Activated gamma-delta T cell treated with anti-CD3 and anti-CD28 coated beads, Interleukin-2, amount 50 U/mL, for 16 hours (primary cell): Measurements from ENCODE around the gene PAQR7.
A peak's percentile ranks its signal among the peaks of the same experiment; 100 is the strongest.
"Not testable (repeated sequence)": the region's sequence is repeated elsewhere in the genome, so short reads cannot be mapped to it uniquely, and the experiment has no call there.

ENCODE experiments used
- DNase-seq: peaks from one replicate; pipeline ENCODE4 v3.0.0-alpha.2; 2020; ENCODE audit warnings: low read depth

Gene PAQR7

GRCh38 chr1:25844536-25845337 is 30.8 kb downstream of the PAQR7 start:
- DNase-seq, result no peak

- DNase-seq, result no peak
Measured at GRCh38 chr1:25843483-25843882, 32.0 kb downstream of the PAQR7 start.

- DNase-seq, result not testable (repeated sequence)
Measured at GRCh38 chr1:25839808-25840207, 35.7 kb downstream of the PAQR7 start.

- DNase-seq, result no peak
Measured at GRCh38 chr1:25837262-25837875, 38.1 kb downstream of the PAQR7 start.

- no peak for DNase-seq
Measured at GRCh38 chr1:25836695-25837094, 38.8 kb downstream of the PAQR7 start.

GRCh38 chr1:25834894-25835293 is 40.6 kb downstream of the PAQR7 start:
- no peak for DNase-seq

- no peak for DNase-seq
Measured at GRCh38 chr1:25833158-25833557, 42.4 kb downstream of the PAQR7 start.

GRCh38 chr1:25832336-25833037 is 43.0 kb downstream of the PAQR7 start:
- no peak for DNase-seq

GRCh38 chr1:25831569-25832196 is 43.8 kb downstream of the PAQR7 start:
- DNase-seq, result no peak

GRCh38 chr1:25829046-25829445 is 46.5 kb downstream of the PAQR7 start:
- DNase-seq, result no peak

GRCh38 chr1:25828491-25828890 is 47.0 kb downstream of the PAQR7 start:
- DNase-seq, result no peak

- DNase-seq, result no peak
Measured at GRCh38 chr1:25826571-25826970, 48.9 kb downstream of the PAQR7 start.

GRCh38 chr1:25825605-25826004 is 49.9 kb downstream of the PAQR7 start:
- no peak for DNase-seq

- no peak for DNase-seq
Measured at GRCh38 chr1:25821630-25822091, 53.8 kb downstream of the PAQR7 start.

- DNase-seq, result no peak
Measured at GRCh38 chr1:25821112-25821476, 54.4 kb downstream of the PAQR7 start.

- peak; percentile 54 for DNase-seq
Measured at GRCh38 chr1:25820247-25821111, 55.0 kb downstream of the PAQR7 start.

GRCh38 chr1:25819491-25820246 is 55.8 kb downstream of the PAQR7 start, which contains the start of gene MTFR1L:
MTFR1L (plus strand) TSS chr1:25819954; CDS start chr1:25823105, 3,151 bp downstream.
- peak; percentile 88 for DNase-seq

GRCh38 chr1:25818569-25818968 is 56.9 kb downstream of the PAQR7 start:
- no peak for DNase-seq

GRCh38 chr1:25817840-25818501 is 57.5 kb downstream of the PAQR7 start:
- no peak for DNase-seq

GRCh38 chr1:25816112-25816718 is 59.3 kb downstream of the PAQR7 start:
- DNase-seq, result no peak
